Activated T-helper 1 cell treated with anti-CD3 and anti-CD28 coated beads, Interleukin-12 subunit alpha, Interleukin-12 subunit beta, Interleukin-2, Interleukin-4 antibody, amounts not matched to agents 30 ng/mL and 10 ng/mL and 1 ng/mL, durations not matched to agents 14 hours and 24 hours and 36 hours (primary cell): ENCODE data around the gene DPYSL4. TPM values are rescaled to one million over a fixed set of nuclear protein-coding genes. Genes with fewer than 3 reads are reported as not detected.

Experiments used
- DNase-seq: peaks from one replicate; pipeline ENCODE4 v3.0.0; 2021; ENCODE audit warnings: low spot score
- H3K27ac Mint-ChIP-seq: one replicate; pipeline ENCODE4 v1.8.0; 2021; ENCODE audit warnings: mild to moderate bottlenecking, mixed read lengths
- H3K27me3 Mint-ChIP-seq: one replicate; pipeline ENCODE4 v1.8.0; 2022; ENCODE audit warnings: mild to moderate bottlenecking, moderate library complexity, mixed read lengths; ENCODE audit not compliant: insufficient read depth
- H3K36me3 Mint-ChIP-seq: one replicate; pipeline ENCODE4 v1.8.0; 2021; ENCODE audit warnings: low read depth, mixed read lengths
- H3K4me1 Mint-ChIP-seq: one replicate; pipeline ENCODE4 v1.8.0; 2021; ENCODE audit warnings: low read depth, mixed read lengths
- H3K4me3 Mint-ChIP-seq: one replicate; pipeline ENCODE4 v1.8.0; 2021; ENCODE audit warnings: mild to moderate bottlenecking, moderate library complexity, mixed read lengths
- H3K9me3 Mint-ChIP-seq: one replicate; pipeline ENCODE4 v1.8.0; 2021; ENCODE audit warnings: mixed read lengths
- intact Hi-C: fragments of 100-400 bp; cut with micrococcal nuclease; formaldehyde crosslinking; loops from one replicate; pipeline ENCODE4 v1.15.1; 2024
- total RNA-seq: library from RNA; stranded (reverse); gene quantifications from 2 replicates; pipeline ENCODE4 v1.2.3, GENCODE V29; 2022

The DPYSL4 gene
- total RNA-seq, 1 donor from 2014 or later = 24.1 TPM

DNA sequence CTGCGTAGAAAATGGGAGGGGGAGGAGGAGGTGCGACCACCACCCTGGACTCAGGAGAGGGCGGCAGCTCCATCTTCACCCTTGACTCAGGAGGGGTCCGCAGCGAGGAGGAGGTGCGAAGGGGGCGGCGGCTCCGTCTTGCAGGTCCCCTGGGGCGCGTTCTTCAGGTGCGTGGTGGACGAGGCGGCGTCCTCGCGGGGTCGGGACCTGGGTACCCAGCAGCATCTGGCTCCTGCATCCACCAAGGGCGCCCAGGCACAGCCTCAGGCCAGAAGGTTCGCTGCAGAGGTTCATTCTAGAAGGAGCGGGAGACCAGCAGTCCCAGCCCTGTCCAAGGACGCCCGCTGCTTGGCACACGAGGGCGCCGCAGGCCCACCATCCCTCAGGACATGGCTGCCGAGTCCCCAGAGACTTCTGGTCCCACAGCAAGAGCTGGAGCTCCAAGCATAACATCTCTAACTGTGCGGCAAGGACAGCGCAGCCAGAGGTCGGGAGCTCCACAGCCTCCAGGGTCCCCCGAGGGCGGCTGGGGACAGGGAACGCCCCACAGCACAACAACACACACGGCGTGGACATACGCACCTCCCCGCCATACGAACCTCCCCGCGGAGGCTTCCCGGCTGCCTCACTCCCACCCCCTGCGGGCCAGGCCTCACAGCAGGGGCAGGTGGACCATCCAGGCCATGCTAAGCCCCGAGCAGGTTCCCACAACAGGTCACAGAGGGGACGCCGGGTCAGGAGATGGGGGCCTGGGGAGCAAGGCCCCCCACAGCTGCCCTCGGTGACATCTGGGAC lies 16.8 kb upstream of the DPYSL4 start:
- no peak for DNase-seq
- no peaks in the 10 kb centered on the region for H3K27me3 Mint-ChIP-seq
- intact Hi-C loops = no loop called here
- H3K27ac Mint-ChIP-seq = no peak overlapping the region
- H3K4me3 Mint-ChIP-seq = no peak overlapping the region
- H3K4me1 Mint-ChIP-seq = peaks cover 11% of the 10 kb centered on the region
- no peaks in the 10 kb centered on the region for H3K36me3 Mint-ChIP-seq
- peaks cover 4% of the 10 kb centered on the region for H3K9me3 Mint-ChIP-seq

GRCh38 chr10:132170561-132171361 lies 16.0 kb upstream of the DPYSL4 start:
- no peak overlapping the region for H3K4me3 Mint-ChIP-seq
- peaks cover 4% of the 10 kb centered on the region for H3K9me3 Mint-ChIP-seq
- no peak for DNase-seq
- intact Hi-C loops = no loop called here
- H3K27ac Mint-ChIP-seq = no peak overlapping the region
- no peaks in the 10 kb centered on the region for H3K27me3 Mint-ChIP-seq
- H3K36me3 Mint-ChIP-seq = no peaks in the 10 kb centered on the region
- peaks cover 11% of the 10 kb centered on the region for H3K4me1 Mint-ChIP-seq

GRCh38 chr10:132172091-132173066 lies 14.4 kb upstream of the DPYSL4 start:
- H3K36me3 Mint-ChIP-seq = no peaks in the 10 kb centered on the region
- peaks cover 7% of the 10 kb centered on the region for H3K27me3 Mint-ChIP-seq
- DNase-seq = no peak
- no peak overlapping the region for H3K27ac Mint-ChIP-seq
- H3K9me3 Mint-ChIP-seq = peaks cover 4% of the 10 kb centered on the region
- intact Hi-C loops = no loop called here
- no peak overlapping the region for H3K4me3 Mint-ChIP-seq
- H3K4me1 Mint-ChIP-seq = peaks cover 10% of the 10 kb centered on the region

GRCh38 chr10:132173185-132173584 lies 13.6 kb upstream of the DPYSL4 start:
- Mint-ChIP-seq H3K36me3 (no peaks in the 10 kb centered on the region), H3K27ac (peak overlapping the region; percentile 72), H3K4me1 (peaks cover 10% of the 10 kb centered on the region), H3K27me3 (peaks cover 15% of the 10 kb centered on the region), H3K4me3 (no peak overlapping the region), H3K9me3 (peaks cover 4% of the 10 kb centered on the region)
- DNase-seq = no peak
- intact Hi-C loops = no loop called here

DNA sequence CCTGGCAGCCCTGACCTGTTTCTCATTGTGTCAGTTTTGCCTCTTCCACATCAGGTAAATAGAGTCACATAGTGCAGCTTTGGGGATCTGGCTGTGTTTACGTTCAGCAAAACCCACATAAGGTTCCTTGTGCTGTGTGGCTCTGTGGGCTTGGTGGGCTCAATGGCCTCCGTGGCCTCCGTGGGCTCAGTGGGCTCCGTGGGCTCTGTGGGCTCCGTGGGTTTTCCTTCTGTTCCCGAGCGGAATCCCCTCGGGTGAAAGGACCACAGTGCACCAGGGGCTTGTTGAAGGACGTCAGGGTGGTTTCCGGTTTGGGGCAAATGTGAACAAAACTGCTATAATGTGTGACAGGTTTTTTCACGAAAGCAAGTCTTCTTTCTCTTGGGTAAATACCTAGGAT lies 12.5 kb upstream of the DPYSL4 start:
- Mint-ChIP-seq H3K27me3 (peaks cover 17% of the 10 kb centered on the region), H3K4me1 (peaks cover 10% of the 10 kb centered on the region), H3K27ac (peak overlapping the region; percentile 61), H3K36me3 (no peaks in the 10 kb centered on the region), H3K4me3 (no peak overlapping the region), H3K9me3 (peaks cover 4% of the 10 kb centered on the region)
- intact Hi-C loops = no loop called here
- no peak for DNase-seq

DNA sequence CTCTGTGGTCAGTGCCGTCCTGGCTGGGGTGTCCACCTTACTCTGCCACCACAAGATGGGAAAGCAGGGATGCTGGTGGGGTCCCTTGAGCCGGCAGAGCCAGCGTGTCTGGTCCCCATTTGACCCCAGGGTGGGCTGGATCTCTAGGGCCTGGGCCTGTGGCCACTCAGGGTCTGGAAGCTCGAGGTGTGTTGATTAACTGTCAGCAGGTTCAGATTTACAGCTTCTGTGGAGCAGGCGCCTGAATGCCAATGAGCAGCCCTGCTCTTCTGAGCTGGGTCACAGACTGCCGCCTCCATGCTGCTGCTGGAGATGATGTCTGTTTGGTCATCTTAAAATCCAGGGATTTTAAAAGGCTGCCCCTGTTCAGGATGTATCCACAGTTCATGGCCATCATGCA lies 11.3 kb upstream of the DPYSL4 start:
- H3K4me1 Mint-ChIP-seq = peaks cover 10% of the 10 kb centered on the region
- no peak for DNase-seq
- intact Hi-C loops = no loop called here
- peaks cover 17% of the 10 kb centered on the region for H3K27me3 Mint-ChIP-seq
- peaks cover 4% of the 10 kb centered on the region for H3K9me3 Mint-ChIP-seq
- H3K27ac Mint-ChIP-seq = no peak overlapping the region
- H3K4me3 Mint-ChIP-seq = no peak overlapping the region
- no peaks in the 10 kb centered on the region for H3K36me3 Mint-ChIP-seq

DNA sequence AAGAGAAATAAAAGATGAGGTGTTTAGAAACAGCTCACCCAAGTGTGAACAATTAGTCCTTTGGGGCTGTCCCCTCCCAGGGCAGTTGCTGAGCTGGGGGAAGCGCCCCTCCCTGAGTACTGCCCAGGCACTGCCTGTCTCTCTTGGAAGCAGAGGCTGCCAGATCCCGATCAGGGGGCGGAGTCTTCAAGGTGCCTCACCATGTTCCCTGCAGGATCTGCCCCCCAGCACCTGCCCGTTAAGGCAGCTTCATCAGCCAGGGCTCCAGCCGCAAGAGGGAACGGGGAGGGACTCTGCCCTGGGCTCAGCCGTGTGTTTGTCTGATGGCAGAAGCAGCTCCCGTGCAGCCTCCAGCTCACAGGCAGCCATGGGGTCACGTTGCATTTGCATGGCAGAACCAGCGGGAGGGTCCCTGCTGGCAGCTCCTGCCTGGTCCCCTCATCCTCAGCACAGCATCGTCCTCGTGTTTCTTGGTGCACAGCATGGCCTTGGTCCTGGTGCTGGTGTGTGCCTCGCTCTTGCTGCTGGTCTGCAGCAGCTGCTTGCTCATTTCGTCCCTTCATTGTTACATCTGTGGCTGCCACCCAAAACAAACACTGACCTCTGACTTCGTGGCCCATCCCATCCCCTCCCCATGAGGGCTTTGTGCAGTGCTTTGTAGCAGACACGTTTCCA lies 10.7 kb upstream of the DPYSL4 start:
- H3K27me3 Mint-ChIP-seq = peaks cover 17% of the 10 kb centered on the region
- peaks cover 4% of the 10 kb centered on the region for H3K9me3 Mint-ChIP-seq
- H3K4me1 Mint-ChIP-seq = peaks cover 10% of the 10 kb centered on the region
- no peak for DNase-seq
- no peaks in the 10 kb centered on the region for H3K36me3 Mint-ChIP-seq
- no peak overlapping the region for H3K4me3 Mint-ChIP-seq
- no peak overlapping the region for H3K27ac Mint-ChIP-seq
- intact Hi-C loops = no loop called here

- no peak overlapping the region for H3K27ac Mint-ChIP-seq
- intact Hi-C loops = no loop called here
- peaks cover 10% of the 10 kb centered on the region for H3K4me1 Mint-ChIP-seq
- peaks cover 17% of the 10 kb centered on the region for H3K27me3 Mint-ChIP-seq
- H3K4me3 Mint-ChIP-seq = no peak overlapping the region
- no peak for DNase-seq
- H3K9me3 Mint-ChIP-seq = peaks cover 4% of the 10 kb centered on the region
- no peaks in the 10 kb centered on the region for H3K36me3 Mint-ChIP-seq
Observed at GRCh38 chr10:132176623-132177500, 9.9 kb upstream of the DPYSL4 start.

- Mint-ChIP-seq H3K36me3 (no peaks in the 10 kb centered on the region), H3K4me1 (peaks cover 10% of the 10 kb centered on the region), H3K27me3 (peaks cover 19% of the 10 kb centered on the region), H3K27ac (no peak overlapping the region), H3K9me3 (peaks cover 4% of the 10 kb centered on the region), H3K4me3 (no peak overlapping the region)
- intact Hi-C loops = no loop called here
- DNase-seq = no peak
Observed at GRCh38 chr10:132178046-132178445, 8.7 kb upstream of the DPYSL4 start.

GRCh38 chr10:132178672-132179545 lies 7.8 kb upstream of the DPYSL4 start:
- no peak overlapping the region for H3K27ac Mint-ChIP-seq
- no peak overlapping the region for H3K4me3 Mint-ChIP-seq
- no peaks in the 10 kb centered on the region for H3K36me3 Mint-ChIP-seq
- H3K27me3 Mint-ChIP-seq = peaks cover 24% of the 10 kb centered on the region
- no peaks in the 10 kb centered on the region for H3K9me3 Mint-ChIP-seq
- no peak for DNase-seq
- peaks cover 10% of the 10 kb centered on the region for H3K4me1 Mint-ChIP-seq
- intact Hi-C loops = no loop called here
